Measurements from ENCODE around the gene ELMO3. TPM values are rescaled to one million over a fixed set of nuclear protein-coding genes. Genes with fewer than 3 reads are reported as not detected.

Gene ELMO3
- total and polyA plus RNA-seq, 3 experiments from 2014 or later, result 5.0 to 5.3 TPM; not detected in 1

GRCh38 chr16:67246081-67246755 is 47.3 kb downstream of the ELMO3 start:
- Mint-ChIP-seq H3K27ac (peak overlapping the region; percentile 43 to 97 (median 88)), H3K4me3 (peak overlapping the region; percentile 82 to 97 (median 91)), H3K36me3 (peaks cover 0 to 6% (median 0%) of the 10 kb centered on the region in 3 donors), H3K4me1 (peaks cover 34 to 61% (median 52%) of the 10 kb centered on the region in 3 donors), H3K9me3 (no peaks in the 10 kb centered on the region), H3K27me3 (no peaks in the 10 kb centered on the region)
- peak overlapping the region; percentile 73 for H3K4me3 ChIP-seq (ENCODE audit: low read length)
- ChIA-PET CTCF (interaction anchor here (1.2 to 1.9 kb wide), 4 partner anchors 15 to 229 kb away, joined by 3 to 7 read pairs (median 4); partner anchors contain the start of genes FBXL8, TMEM208 and TRADD), POLR2A (interaction anchor here (0.7 to 1.6 kb wide), 2 partner anchors 19 to 51 kb away, joined by 3 to 14 read pairs; partner anchors contain the start of gene TMEM208)
- DNase-seq, result peak; percentile 21 to 69 (median 45)
- H3K27ac ChIP-seq (ENCODE audit: low read depth, low read length), result peak overlapping the region; percentile 72
- no peaks in the 10 kb centered on the region for H3K27me3 ChIP-seq (ENCODE audit: insufficient read depth, low read length, poor library complexity, severe bottlenecking)
- no peaks in the 10 kb centered on the region for H3K36me3 ChIP-seq (ENCODE audit: insufficient read depth, low read length)
- H3K9me3 ChIP-seq (ENCODE audit: low read length), result no peaks in the 10 kb centered on the region
- H3K4me1 ChIP-seq (ENCODE audit: insufficient read depth, low read length), result peaks cover 48% of the 10 kb centered on the region

DNA sequence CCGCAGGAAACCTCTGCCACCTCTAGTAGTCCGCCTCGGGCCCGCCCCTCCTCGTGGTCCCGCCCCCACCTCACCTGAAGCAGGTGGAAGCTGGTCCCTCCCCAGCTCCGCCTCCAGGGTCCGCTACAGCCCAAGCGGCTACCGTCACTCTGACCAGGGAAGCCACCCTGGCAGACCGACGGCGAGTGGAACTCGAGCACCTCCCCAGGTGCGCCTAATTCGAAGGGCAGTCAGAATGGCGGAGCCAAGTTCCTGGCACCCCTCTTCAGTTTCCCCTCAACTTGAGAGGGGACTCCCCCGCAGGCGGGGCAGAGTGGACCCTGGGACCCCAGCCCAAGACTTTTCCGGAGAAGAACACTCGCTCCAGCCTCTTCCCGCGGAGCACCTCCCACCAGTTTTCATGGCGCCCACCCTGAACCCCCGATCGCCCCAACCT is 47.8 kb downstream of the ELMO3 start:
- peaks cover 48% of the 10 kb centered on the region for H3K4me1 ChIP-seq (ENCODE audit: insufficient read depth, low read length)
- no peaks in the 10 kb centered on the region for H3K27me3 ChIP-seq (ENCODE audit: insufficient read depth, low read length, poor library complexity, severe bottlenecking)
- no peaks in the 10 kb centered on the region for H3K9me3 ChIP-seq (ENCODE audit: low read length)
- no peaks in the 10 kb centered on the region for H3K27me3 Mint-ChIP-seq
- H3K36me3 ChIP-seq (ENCODE audit: insufficient read depth, low read length), result no peaks in the 10 kb centered on the region
- H3K4me3 ChIP-seq (ENCODE audit: low read length), result peak overlapping the region; percentile 73
- H3K36me3 Mint-ChIP-seq, result peaks cover 0 to 6% (median 0%) of the 10 kb centered on the region in 3 donors
- CTCF ChIA-PET, result interaction anchor here (0.6 to 1.9 kb wide), 6 partner anchors 15 to 267 kb away, joined by 3 to 7 read pairs (median 4); partner anchors contain the start of genes FBXL8, TMEM208 and TRADD
- no peaks in the 10 kb centered on the region for H3K9me3 Mint-ChIP-seq
- H3K27ac Mint-ChIP-seq, result peak overlapping the region; percentile 67 to 97 (median 90)
- peak overlapping the region; percentile 72 for H3K27ac ChIP-seq (ENCODE audit: low read depth, low read length)
- peak in 3 of 5 donors; percentile 24 to 47 (median 46) for DNase-seq
- H3K4me1 Mint-ChIP-seq, result peaks cover 31 to 56% (median 52%) of the 10 kb centered on the region in 3 donors
- POLR2A ChIA-PET, result interaction anchor here (1.6 kb wide), 1 partner anchor 20 kb away, joined by 14 read pairs; the partner anchor contains the start of gene TMEM208
- H3K4me3 Mint-ChIP-seq, result peak overlapping the region; percentile 82 to 97 (median 91)

DNA sequence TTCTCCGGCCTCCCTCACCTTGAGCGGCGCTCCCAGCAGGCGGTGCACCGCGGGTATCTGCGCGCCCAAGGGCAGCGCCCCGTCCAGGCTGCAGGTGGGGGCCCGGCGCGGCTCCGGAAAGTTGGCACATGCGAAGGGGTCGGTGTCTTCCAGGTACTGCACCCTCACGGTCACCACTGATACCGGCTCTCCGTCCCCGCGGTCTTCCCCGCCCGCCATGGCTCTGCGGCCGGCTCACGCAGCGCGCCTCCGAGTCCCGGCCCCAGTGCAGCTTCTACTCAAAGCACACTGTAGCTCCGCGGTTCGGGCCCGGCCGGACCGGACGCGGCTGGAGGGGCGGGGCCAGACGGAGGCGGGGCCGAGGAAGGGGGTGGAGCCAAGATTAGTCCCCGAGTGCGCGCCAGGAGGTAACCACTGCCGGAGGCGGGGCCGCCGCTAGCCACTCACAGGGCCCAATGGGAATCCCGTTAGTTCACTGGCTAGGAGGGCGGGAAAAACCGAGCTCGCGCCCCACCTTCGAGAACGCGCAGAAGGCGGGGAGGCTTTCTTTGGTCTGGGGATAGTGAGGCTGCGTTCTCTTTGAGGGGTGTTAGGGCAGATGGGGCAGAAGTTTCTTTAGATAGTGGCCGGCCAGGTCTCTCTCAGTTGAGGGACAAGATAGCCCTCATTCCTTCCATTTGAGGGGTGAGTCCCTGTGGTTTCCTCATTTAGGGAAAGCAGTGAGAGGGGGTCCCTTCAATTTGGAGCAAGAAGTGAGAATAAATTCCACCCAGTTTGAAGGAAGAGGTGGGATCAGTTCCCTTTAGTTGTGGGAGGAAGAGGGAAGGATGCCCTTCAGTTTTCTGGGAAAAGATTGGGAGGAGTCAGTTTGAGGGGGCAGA is 48.5 kb downstream of the ELMO3 start, which contains the start of gene FHOD1:
Gene FHOD1, minus strand, starts transcription at position 290 of the 881 bp plus-strand sequence. Its CDS starts 71 bp downstream, at position 219.
- ChIA-PET CTCF (interaction anchor here (0.6 to 1.9 kb wide), 7 partner anchors 12 to 267 kb away, joined by 3 to 7 read pairs (median 3); partner anchors contain the start of genes FBXL8, TMEM208 and TRADD), POLR2A (interaction anchor here (1.6 to 2.0 kb wide), 2 partner anchors 21 to 62 kb away, joined by 5 to 14 read pairs; partner anchors contain the start of gene TMEM208)
- DNase-seq, result peak; percentile 90 to 97 (median 95)
- Mint-ChIP-seq H3K4me1 (peaks cover 31 to 56% (median 52%) of the 10 kb centered on the region in 3 donors), H3K4me3 (peak within 1 kb of the TSS; percentile 82 to 97 (median 91)), H3K27me3 (no peaks in the 10 kb centered on the region), H3K27ac (peak within 1 kb of the TSS; percentile 67 to 97 (median 90)), H3K36me3 (peaks cover 0 to 6% (median 0%) of the 10 kb centered on the region in 3 donors), H3K9me3 (no peaks in the 10 kb centered on the region)
- Histone ChIP-seq H3K27me3 (ENCODE audit: insufficient read depth, low read length, poor library complexity, severe bottlenecking) (no peaks in the 10 kb centered on the region), H3K4me3 (ENCODE audit: low read length) (peak within 1 kb of the TSS; percentile 73), H3K27ac (ENCODE audit: low read depth, low read length) (peak within 1 kb of the TSS; percentile 72), H3K4me1 (ENCODE audit: insufficient read depth, low read length) (peaks cover 48% of the 10 kb centered on the region), H3K36me3 (ENCODE audit: insufficient read depth, low read length) (no peaks in the 10 kb centered on the region), H3K9me3 (ENCODE audit: low read length) (no peaks in the 10 kb centered on the region)

GRCh38 chr16:67248073-67248400 is 49.1 kb downstream of the ELMO3 start:
- H3K27me3 ChIP-seq (ENCODE audit: insufficient read depth, low read length, poor library complexity, severe bottlenecking), result no peaks in the 10 kb centered on the region
- ChIA-PET POLR2A (interaction anchor here (0.5 to 2.0 kb wide), 4 partner anchors 21 to 751 kb away, joined by 3 to 14 read pairs (median 4); partner anchors contain the start of gene TMEM208), CTCF (interaction anchor here (0.7 to 1.9 kb wide), 5 partner anchors 13 to 266 kb away, joined by 3 to 7 read pairs (median 3); partner anchors contain the start of genes E2F4, FBXL8 and TRADD)
- peak overlapping the region; percentile 73 for H3K4me3 ChIP-seq (ENCODE audit: low read length)
- H3K27me3 Mint-ChIP-seq, result no peaks in the 10 kb centered on the region
- no peaks in the 10 kb centered on the region for H3K36me3 ChIP-seq (ENCODE audit: insufficient read depth, low read length)
- peak overlapping the region; percentile 54 to 97 (median 89) for H3K27ac Mint-ChIP-seq
- H3K27ac ChIP-seq (ENCODE audit: low read depth, low read length), result peak overlapping the region; percentile 29
- H3K4me1 ChIP-seq (ENCODE audit: insufficient read depth, low read length), result peaks cover 48% of the 10 kb centered on the region
- no peaks in the 10 kb centered on the region for H3K9me3 ChIP-seq (ENCODE audit: low read length)
- peak overlapping the region; percentile 82 to 97 (median 91) for H3K4me3 Mint-ChIP-seq
- peaks cover 0 to 4% (median 0%) of the 10 kb centered on the region in 3 donors for H3K36me3 Mint-ChIP-seq
- H3K9me3 Mint-ChIP-seq, result no peaks in the 10 kb centered on the region
- no peak for DNase-seq
- peaks cover 31 to 56% (median 52%) of the 10 kb centered on the region in 3 donors for H3K4me1 Mint-ChIP-seq

- ChIA-PET POLR2A (interaction anchor here (0.5 to 2.0 kb wide), 3 partner anchors 22 to 750 kb away, joined by 3 to 5 read pairs (median 3); partner anchors contain the start of gene TMEM208), CTCF (interaction anchor here (1.2 to 1.3 kb wide), 2 partner anchors 13 to 56 kb away, joined by 3 to 4 read pairs; partner anchors contain the start of gene E2F4)
- peak within 1 kb of the TSS; percentile 29 for H3K27ac ChIP-seq (ENCODE audit: low read depth, low read length)
- peak within 1 kb of the TSS; percentile 73 for H3K4me3 ChIP-seq (ENCODE audit: low read length)
- peak; percentile 17 to 54 (median 30) for DNase-seq
- H3K27ac Mint-ChIP-seq, result peak within 1 kb of the TSS; percentile 54 to 97 (median 90)
- peaks cover 45% of the 10 kb centered on the region for H3K4me1 ChIP-seq (ENCODE audit: insufficient read depth, low read length)
- no peaks in the 10 kb centered on the region for H3K27me3 Mint-ChIP-seq
- peaks cover 31 to 54% (median 50%) of the 10 kb centered on the region in 3 donors for H3K4me1 Mint-ChIP-seq
- no peaks in the 10 kb centered on the region for H3K9me3 Mint-ChIP-seq
- H3K27me3 ChIP-seq (ENCODE audit: insufficient read depth, low read length, poor library complexity, severe bottlenecking), result no peaks in the 10 kb centered on the region
- peak within 1 kb of the TSS; percentile 82 to 97 (median 91) for H3K4me3 Mint-ChIP-seq
- H3K36me3 ChIP-seq (ENCODE audit: insufficient read depth, low read length), result no peaks in the 10 kb centered on the region
- no peaks in the 10 kb centered on the region for H3K9me3 ChIP-seq (ENCODE audit: low read length)
- H3K36me3 Mint-ChIP-seq, result peaks cover 0 to 4% (median 0%) of the 10 kb centered on the region in 3 donors
These were observed 49.7 kb downstream of the ELMO3 start, which contains the start of gene SLC9A5 for GRCh38 chr16:67248401-67249177. TSS of gene SLC9A5 (plus strand) at chr16:67248979. CDS start at chr16:67249015, 36 bp downstream.

GRCh38 chr16:67249178-67250044 is 50.5 kb downstream of the ELMO3 start:
- H3K27ac Mint-ChIP-seq, result peak overlapping the region in 3 of 8 donors; percentile 56 to 93 (median 61)
- DNase-seq, result peak in 1 of 5 donors; percentile 36
- peak overlapping the region; percentile 73 for H3K4me3 ChIP-seq (ENCODE audit: low read length)

More at GRCh38 chr16:67249178-67250044, 50.5 kb downstream of the ELMO3 start:
- ChIA-PET CTCF (interaction anchor here (1.0 to 1.3 kb wide), 2 partner anchors 11 to 57 kb away, joined by 3 read pairs; partner anchors contain the start of gene E2F4), POLR2A (interaction anchor here (1.0 kb wide), 1 partner anchor 23 kb away, joined by 3 read pairs; the partner anchor contains the start of gene TMEM208)
- Mint-ChIP-seq H3K9me3 (no peaks in the 10 kb centered on the region), H3K27me3 (no peaks in the 10 kb centered on the region), H3K4me3 (peak overlapping the region; percentile 63 to 86 (median 82)), H3K4me1 (peaks cover 26 to 46% (median 42%) of the 10 kb centered on the region in 3 donors), H3K36me3 (peaks cover 0 to 4% (median 0%) of the 10 kb centered on the region in 3 donors)
- H3K27ac ChIP-seq (ENCODE audit: low read depth, low read length), result no peak overlapping the region
- H3K27me3 ChIP-seq (ENCODE audit: insufficient read depth, low read length, poor library complexity, severe bottlenecking), result no peaks in the 10 kb centered on the region
- H3K4me1 ChIP-seq (ENCODE audit: insufficient read depth, low read length), result peaks cover 37% of the 10 kb centered on the region
- H3K36me3 ChIP-seq (ENCODE audit: insufficient read depth, low read length), result no peaks in the 10 kb centered on the region
- H3K9me3 ChIP-seq (ENCODE audit: low read length), result no peaks in the 10 kb centered on the region

Measured in CD8-positive, alpha-beta memory T cell (primary cell).